GM18502 (cell line): ENCODE measurements around the gene DDX41.
"Not testable (repeated sequence)": the region's sequence is repeated elsewhere in the genome, so short reads cannot be mapped to it uniquely, and the experiment has no call there.

Experiments
- ATAC-seq: cut with Tn5 transposase; IDR thresholded peaks from one replicate; pipeline ENCODE4 v1.9.1; 2021; ENCODE audit warnings: mild to moderate bottlenecking; ENCODE audit not compliant: unreplicated experiment, poor library complexity

The DDX41 gene

DNA sequence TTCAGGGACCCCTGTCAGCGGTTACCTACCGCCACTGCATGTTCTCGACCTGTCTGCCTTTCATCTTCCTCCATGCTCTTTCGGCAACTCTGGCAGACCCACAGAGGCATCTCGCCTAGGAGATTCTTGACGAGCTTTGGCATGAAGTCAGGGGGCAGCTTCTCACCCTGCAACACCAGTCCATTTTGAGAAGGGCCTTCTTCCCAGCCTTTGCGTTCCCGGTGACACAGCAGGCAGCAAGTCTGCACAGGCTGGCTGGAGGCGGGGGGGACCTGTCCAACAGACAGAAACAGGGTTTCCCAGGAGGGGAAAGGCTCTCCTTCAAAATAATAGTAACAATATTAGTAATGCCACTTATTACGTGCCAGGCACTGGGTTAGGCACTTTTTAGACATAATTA lies 22.1 kb upstream of the DDX41 start:
- ATAC-seq, result no peak

DNA sequence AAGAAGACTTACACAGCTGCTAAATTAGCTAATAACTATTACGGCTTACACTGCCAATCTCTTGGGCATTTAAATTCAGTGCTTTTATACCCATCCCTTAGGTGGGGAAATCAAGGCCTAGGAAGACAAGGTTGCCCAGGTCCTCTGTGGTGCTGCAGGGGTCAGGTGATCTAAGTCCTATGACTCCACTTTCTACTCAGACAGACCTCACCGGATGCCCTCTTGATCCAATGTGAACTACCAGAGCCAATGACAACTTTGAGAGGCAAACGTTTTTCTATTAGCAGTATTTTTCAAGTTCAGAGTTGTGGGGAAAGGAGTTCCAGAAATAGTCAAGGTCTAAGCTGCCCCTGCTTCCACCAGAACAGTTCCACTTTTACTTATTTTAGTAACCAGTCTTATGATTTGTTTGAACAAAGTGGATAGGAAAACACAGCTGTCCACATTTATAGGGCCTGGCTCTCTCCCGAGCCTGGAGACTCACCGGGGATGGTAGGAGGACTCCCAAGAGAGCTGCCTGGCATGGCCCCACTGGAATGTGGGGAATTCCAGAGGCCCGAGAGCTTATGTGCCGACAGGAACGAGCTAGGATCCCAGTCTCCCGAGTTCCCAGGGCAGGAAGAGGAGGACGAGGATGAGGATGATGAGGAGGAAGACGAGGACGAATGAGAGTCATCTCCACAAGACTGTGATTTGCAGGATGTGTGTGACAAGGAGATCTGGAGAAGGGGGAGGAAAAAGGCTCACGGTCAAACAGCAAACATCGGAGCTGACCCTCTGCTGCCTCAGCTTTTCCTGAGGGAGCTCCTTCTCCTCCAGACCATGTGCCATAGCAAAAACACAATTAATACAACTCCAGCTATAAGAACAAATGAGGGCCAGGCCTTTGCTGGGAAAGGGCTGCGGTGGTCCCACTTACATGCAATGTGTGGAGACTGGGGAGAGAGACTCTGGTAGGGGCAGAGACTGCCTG lies 20.9 kb upstream of the DDX41 start:
- ATAC-seq, result no peak

DNA sequence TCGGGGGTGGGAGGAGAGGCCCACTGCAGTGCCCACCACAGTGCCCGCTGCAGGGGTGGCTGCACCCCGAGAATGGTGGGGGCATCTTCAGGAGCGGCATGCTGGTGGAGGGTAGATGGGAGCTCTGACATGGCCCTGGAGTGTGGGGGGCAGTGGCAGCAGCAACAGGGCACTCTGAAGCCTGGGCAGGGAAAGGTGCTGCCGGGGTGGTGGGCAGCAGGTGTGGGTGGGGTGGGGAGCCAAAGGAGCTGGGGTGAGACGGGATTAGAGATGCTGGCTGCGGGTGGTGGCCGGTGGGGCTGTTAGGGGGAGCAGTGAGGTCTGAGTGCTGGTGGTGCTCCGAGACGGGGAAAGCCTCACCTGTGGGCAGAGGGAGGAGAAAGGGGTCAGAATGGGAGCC lies 19.6 kb upstream of the DDX41 start:
- no peak for ATAC-seq

DNA sequence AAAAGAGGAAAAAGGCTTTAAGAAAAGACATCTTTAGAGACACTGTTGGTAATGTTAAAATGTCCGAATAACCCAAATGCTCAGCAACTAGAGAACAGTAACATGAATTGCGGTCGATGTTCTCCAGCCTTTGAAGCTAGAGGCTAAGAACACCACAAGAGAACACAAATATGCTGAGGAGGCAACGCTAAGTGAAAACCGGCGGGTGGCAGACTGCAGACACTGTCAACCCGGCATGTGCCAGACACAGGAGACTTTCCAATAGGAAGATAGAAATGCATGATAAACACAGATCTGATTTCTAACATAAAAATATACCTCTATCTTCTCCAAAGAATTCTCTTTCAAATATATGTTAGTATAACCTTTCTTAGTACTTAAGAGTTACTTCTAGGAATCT lies 18.4 kb upstream of the DDX41 start:
- ATAC-seq, result no peak

DNA sequence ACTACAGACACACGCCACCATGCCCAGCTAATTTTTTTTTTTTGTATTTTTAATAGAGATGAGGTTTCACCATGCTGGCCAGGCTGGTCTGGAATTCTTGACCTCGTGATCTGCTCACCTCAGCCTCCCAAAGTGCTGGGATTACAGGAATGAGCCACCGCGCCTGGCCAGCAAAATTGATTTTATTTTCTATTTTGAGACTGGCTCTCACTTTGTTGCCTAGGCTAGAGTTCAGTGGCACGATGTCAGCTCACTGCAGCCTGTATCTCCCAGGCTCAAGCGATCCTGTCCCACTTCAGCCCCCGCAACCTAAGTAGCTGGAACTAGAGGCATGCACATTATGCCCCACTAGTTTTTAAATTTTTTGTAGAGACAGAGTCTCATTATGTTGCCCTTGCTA lies 17.7 kb upstream of the DDX41 start:
- ATAC-seq, result not testable (repeated sequence)

DNA sequence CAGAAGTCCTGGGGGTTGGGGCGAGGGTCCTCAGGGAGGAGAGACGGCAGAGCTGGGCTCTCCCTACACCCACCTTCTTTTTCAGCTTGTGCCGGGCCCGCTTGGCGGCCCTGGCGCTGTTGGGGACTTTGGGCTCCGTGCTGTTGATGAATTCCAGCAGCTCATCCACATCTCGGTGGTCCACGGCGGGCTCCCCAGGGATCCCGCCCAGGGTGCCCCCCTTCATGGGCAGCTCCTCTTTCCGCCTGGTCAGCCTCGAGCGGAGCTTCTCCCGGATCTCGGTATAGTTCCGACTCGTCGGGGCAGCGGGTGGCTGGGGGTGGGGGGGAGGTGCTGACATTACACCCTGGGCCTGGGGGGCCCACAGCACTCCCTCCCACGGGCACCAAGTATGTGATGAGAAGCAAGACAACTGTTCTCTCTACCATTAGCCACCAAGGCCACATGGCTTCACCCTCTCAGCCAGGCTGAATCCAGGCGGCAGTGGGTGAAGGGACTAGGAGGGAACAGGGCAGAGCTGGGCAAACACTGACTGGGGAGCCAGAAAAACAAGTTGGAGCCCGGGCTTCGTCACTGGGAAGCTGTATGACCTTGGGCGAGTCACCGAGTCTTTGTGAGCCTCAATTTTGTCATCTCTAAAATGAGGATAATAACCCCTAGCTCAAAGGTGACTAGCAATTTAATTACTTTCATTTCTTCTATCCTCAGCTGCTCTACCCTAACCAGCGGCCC lies 14.6 kb upstream of the DDX41 start:
- no peak for ATAC-seq

DNA sequence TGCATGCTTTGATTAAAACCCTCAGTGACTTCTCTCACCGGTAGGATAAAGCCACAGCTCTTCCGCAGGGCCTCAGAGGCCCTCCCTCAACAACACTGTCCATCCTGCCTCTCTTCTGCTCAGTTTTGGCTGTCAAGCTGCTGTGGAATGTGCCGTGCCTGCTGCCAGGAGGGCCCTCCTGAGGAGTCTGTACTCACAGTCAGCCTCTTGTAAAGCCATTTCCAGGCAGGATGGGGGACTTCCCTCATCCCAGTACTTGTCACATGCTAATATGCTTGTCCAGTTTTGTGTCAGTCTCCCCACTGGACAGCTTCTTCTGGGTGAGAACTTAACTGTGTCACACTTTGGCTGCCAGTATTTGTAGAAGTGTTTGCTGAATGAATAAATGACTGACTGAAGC lies 13.9 kb upstream of the DDX41 start:
- ATAC-seq, result no peak

DNA sequence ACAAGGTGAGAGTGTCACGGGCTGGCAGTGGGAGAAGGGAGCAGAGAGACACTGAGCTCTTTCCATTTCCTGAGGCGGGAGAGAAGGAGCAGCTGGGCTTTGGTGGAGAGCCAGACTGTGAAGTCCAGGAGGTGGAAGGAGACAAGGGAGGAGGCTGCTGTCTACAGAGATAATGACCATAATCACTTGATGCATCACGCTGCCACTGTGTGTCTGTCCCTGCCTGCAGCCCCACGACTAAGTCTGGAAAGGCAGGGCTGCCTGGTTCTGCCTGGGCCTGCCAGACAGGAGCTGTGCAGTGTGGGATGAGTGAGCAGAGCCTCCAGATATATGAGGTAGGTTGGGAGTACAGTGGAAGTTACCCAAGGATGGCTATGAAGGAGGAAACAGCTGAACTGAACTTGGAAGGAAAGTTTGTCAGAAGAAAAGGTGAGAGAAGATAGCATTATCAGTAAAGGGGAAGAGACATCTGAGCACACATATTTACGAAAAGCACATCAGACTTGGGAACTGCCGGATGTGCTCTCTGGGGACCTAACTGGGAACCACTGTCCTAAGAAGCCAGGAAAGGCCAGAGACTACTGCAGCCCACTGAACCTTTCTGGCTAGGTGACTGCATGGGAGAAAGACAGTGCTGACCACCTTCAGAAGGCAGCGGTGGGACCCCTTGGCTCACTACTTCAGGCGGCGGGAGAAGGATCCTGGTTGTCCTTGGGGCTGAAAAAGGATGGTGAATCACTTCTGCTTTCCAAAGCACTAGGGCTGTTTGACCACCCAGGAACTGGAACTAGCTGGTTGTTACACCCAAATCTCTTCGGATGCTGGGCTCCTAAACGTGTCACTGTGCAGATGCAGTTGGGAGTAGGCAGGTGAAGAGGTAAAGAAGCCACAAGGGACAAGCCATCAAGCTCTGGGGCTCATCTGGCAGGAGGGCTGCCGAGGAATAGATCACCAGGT lies 12.8 kb upstream of the DDX41 start:
- ATAC-seq, result no peak

DNA sequence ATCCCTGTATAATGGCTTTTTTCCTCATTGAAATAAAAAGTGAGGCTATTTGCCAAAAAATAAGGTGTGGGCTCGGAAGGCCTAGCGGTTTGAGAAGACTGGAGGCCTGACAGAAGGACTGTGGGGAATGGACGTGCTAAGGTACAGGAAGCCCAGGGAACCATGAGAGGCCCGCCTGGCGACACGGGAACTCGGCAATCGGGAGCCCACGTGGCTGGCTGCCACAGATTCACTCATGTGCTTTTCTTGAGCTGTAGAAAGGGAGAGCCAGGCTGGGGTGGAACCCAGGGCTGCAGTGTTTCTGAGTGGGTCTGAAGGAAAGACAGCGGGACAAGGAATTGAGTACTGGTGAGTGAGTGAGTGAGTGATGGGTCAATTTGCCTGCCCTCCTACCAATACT lies 11.9 kb upstream of the DDX41 start:
- no peak for ATAC-seq

DNA sequence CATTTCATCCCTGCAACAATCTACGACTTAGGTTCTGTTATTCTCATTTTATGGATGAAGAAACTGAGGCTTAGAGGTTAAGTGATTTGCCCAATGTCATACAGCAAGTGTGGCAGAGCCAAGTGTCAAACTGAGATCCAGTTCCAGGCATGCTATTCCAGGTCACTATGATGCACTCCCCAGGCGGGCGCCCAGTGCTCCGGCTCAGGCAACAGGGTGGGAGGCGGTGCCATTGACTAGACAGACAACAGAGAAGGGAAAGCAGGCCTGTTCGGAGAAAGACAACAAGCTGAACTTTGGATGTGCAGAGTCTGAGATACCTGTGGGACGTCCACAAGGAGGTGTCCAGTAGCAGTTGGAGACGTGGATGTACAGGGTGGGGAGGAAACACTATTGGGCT lies 10.8 kb upstream of the DDX41 start:
- ATAC-seq, result no peak

DNA sequence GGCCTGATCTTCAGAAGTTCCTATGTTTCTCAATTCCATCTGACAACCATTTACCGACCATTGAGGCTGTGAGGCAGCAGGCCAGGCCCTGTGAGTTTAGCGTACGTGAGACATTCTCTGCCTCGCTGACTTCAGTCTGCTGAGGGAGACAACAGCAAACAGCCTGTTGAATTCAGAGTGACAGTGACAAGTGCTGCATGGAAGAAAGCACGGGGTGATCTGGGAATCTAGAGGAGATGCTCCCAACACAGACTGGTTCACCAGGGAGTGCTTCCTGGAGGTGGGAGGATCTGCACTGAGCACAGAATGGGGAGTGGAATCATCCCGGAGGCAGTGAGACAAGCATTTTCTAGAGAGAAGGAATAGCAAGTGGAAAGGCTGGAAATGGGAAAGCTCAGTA lies 10.0 kb upstream of the DDX41 start:
- ATAC-seq, result no peak

DNA sequence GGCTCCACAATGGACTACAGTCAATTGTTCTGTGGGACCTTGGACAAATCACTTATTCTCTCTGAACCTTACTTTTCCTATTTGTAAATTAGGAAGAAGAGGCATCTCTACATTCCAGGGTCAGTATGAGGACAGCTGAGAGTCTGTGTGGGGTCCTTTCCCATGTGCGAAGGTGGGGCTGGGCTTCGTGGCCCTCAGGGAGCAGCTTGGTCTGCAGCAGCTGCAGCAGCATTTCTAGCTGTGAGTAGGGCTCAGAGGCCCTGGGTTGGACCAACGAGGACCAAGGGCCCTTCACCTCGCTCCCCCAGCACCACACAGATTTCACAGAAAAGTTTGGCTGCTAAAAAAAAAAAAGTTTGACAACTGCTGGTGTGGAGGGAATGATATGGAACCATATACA lies 9.4 kb upstream of the DDX41 start:
- ATAC-seq, result no peak

DNA sequence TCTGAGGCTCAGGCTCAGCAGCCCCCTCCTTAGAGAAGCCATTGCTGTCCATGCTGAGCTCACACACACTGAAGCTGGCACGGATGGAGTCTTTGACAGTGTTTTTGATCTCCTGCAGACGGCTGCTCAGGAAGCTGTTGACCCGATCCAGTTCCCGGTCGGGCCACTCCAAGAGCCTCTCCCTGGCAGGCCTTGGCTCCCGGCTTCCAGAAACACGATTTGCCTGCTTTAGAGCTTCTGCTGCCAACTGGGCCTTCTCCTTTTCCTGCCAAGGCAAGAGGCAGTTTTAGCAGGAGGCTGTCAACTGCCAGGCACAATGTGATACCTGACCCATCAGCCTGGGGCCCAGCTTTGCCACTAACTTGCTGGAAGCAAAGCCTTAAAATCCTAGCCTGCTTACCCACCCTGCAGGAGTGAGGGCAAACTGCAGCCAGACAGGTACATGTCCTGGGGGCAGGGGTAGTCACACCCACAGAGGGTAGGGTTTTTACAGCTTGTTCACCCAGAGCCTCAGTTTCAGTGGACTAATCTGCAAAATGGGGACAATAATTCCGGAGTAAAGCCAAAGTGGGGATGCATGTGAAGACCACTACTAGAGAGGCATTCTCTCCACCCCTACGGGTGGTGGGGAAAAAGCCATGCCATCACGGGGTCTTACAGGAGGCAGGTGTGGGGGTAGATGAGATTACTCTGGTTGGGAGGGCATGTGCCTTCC lies 8.3 kb upstream of the DDX41 start:
- ATAC-seq, result no peak

DNA sequence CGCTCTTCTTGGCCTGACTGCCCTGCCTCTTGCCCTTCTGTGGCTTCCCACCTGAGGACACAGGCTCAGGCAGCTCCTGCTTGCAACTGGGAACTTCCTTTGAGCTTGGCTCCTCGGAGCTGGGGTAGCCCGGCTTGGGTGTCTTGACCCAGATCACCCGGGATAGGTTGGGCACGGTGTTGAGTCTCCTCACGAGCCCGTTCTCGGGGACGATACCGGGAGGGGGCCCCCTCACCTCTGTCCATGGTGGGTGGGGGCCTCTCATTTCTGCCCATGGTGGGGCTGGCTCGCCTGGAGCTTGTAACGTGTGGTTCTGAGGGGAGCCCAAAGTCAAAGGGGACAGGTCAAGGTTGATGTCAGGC lies 7.8 kb upstream of the DDX41 start:
- ATAC-seq, result no peak

DNA sequence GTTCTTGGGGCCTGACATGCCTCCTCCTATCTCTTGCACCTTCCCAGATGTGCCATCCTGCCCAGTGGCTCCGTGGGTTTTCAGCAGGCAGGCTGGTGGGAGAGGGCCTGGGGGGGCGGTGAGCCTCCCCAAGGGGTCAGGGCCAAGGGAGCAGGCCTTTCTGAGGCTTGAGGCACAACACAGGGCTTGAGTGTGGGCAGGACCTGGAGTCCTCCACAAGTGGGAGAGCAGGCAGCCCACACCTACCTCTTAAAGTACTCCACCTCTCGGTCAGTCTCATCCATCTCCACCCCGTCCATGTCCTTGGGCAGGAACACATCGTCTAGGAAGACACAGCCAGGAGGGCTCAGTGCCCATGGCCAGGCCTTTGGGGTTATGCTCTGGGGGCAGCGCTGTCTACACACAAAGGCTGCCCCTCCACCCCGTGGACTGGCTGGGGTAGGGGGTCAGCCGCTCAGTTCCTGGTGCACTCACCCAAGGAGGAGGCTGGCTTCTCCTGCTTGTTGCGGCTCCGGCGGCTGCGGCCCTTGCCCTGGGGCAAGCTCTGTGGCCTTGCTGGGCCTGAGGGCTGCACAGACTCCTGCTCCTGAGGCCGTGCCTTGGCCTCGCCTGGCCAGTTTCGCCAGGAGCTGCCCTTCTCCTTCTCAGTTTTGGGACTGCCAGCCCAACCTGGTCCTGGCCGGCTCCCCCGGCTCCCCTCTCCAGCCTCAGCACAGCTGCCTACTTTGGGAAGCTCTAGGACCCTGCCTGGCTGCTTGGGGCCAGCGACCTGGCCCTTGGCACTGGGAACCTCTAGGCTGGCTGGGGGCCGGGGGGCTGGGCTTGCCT lies 7.2 kb upstream of the DDX41 start:
- no peak for ATAC-seq

DNA sequence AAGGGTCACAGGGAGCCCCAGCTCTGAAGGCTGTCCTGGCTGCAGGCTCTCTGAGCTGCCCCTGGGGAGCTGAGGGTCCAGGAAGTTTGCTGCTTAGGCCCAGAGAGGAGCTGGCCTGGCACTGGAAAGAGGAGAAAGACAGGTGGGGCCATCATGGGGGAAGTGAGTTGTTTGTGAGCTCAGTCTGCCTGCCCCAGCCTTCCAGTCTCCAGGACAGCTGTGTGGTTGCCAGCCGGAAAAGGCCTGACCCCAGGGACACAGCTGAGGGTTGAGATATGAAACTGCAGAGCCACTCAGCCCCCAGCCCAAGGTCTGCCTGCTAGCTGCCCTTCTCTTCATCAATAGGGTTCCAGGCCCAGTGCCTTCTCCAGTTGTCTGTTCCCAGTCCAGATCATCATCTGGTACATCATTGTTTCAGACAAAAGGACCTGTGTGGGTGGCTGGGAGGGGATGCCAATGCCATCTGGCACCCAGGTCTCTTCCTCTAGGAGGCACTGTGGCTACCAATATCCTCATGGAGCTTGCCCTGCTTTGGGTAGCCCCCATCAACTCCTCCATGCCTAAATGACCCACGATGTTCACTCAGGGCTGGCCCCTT lies 4.3 kb upstream of the DDX41 start:
- no peak for ATAC-seq

DNA sequence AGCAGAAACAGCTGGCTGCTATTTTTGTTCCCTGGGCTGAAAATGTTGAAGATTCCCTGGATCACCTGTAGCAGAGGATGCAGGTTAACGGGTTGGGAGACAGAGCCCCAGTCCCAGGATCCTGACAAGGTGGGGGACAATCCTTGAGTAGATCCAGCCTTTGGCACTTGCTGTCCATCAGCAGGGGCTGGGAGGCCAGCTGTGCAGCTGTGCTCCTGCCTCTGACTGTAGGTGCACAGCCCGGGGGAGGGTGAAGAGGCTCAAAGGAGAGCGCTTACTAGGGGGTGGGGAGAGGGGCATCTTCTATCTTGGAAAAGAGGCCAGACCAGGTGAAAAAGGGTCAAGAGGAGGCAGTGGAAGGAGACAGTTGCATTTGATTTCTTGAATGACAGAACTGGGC lies 3.5 kb upstream of the DDX41 start:
- no peak for ATAC-seq

DNA sequence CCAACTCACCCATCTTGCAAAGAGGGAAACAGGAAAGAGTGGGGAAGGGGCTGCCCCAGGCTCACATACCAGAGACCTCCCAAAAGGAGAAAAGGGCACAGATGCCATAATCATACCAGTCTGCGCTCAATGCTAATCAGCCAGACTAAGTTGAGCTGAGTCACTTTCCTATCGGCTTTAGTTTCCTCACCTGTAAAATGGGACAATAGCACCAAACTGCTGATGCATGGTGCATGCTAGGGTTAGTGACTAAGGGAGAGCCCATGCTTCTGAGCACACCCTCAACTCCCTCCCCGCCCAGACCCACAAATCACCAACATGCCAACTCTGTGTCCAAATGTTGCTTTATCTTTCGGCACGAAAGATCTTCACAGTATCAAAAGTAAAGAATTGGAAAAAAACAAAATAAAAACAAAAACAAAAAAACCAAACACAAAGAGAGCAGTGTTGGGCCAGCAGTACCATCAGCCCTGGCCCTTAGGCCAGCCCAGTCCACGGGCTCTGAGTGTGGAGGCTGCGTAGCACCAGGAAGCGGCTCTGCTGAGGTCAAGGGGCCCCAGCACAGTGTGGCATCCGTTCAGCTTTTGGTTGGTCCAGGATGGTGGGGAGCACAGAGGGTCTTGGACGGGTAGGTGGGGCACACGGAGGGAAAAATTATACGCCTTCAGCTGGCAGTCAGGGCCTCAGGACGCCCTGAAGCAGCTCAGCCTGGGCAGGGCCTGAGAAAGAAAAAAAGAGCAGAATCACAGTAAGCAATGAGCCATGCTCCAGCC lies 2.9 kb upstream of the DDX41 start:
- no peak for ATAC-seq
